GM12878 (cell line): ENCODE measurements around the gene FERMT3. TPM values are rescaled to one million over a fixed set of nuclear protein-coding genes. Genes with fewer than 3 reads are reported as not detected.

Source experiments
- ATAC-seq: fragments of 200-7000 bp; cut with Tn5 transposase; 3 replicates; pipeline ENCODE4 v1.9.1; 2020; ENCODE audit warnings: mild to moderate bottlenecking, moderate library complexity
- BruUV-seq: library from RNA; stranded (reverse); fragments of 400-500 nt; replicated peaks from 2 replicates; lab custom pipeline; 2021; lab: Mats Ljungman, UMichigan
- CTCF ChIA-PET: fragments of 300-600 bp; sonication (Branson Sonifier 250); formaldehyde crosslinking; extraction: SDS; loops from one replicate; lab custom pipeline; 2021; ENCODE audit warnings: inconsistent platforms; lab: Yijun Ruan, JAX
- POLR2A ChIA-PET: fragments of 350-600 bp; formaldehyde crosslinking; extraction: SDS; loops from one replicate; lab custom pipeline; 2021; ENCODE audit warnings: inconsistent platforms; lab: Charles Lee
- RAD21 ChIA-PET: fragments of 300-600 bp; sonication (Branson Sonifier 250); formaldehyde crosslinking; loops from one replicate; lab custom pipeline; 2023; ENCODE audit warnings: antibody characterized with exemption; ENCODE audit not compliant: unreplicated experiment; lab: Charles Lee
- SMC1A ChIA-PET: fragments of 300-600 bp; sonication (Branson Sonifier 250); formaldehyde crosslinking; loops from one replicate; lab custom pipeline; 2023; ENCODE audit not compliant: unreplicated experiment, uncharacterized antibody; lab: Charles Lee
- DNase-seq: peaks from one replicate; pipeline ENCODE4 v3.0.0-alpha.2; 2011; ENCODE audit warnings: low read depth, low spot score
- FAIRE-seq: peaks from 3 replicates; lab custom pipeline; 2011; peaks lifted over from hg19 to GRCh38; lab: Jason Lieb, UNC
- H2AFZ ChIP-seq: 2 replicates; pipeline ENCODE4 v1.6.0; 2011; ENCODE audit warnings: low read depth, low read length, control low read depth; ENCODE audit not compliant: control insufficient read depth
- H3K27ac ChIP-seq: 2 replicates; pipeline ENCODE4 v1.5.1; 2011; ENCODE audit warnings: control low read depth; ENCODE audit not compliant: control insufficient read depth, insufficient read depth
- H3K27me3 ChIP-seq, 2 experiments: replicated peaks in 1 of 2; 2 replicates each; pipeline versions ENCODE4 v1.6.0 to v1.6.1; 2011; ENCODE audit warnings: low read length in 1 of 2; ENCODE audit not compliant: control insufficient read depth in 2 of 2, insufficient read depth in 2 of 2
- H3K36me3 ChIP-seq, 2 experiments: 2 replicates each; pipeline ENCODE4 v1.5.1; 2011; ENCODE audit warnings: low read length in 1 of 2; ENCODE audit not compliant: control insufficient read depth in 2 of 2, insufficient read depth in 2 of 2
- H3K4me1 ChIP-seq: 2 replicates; pipeline ENCODE4 v1.6.1; 2011; ENCODE audit warnings: mild to moderate bottlenecking, low read length, moderate library complexity, mixed read lengths; ENCODE audit not compliant: control insufficient read depth, insufficient read depth
- H3K4me2 ChIP-seq: 2 replicates; pipeline ENCODE4 v1.6.0; 2011; ENCODE audit warnings: control low read depth; ENCODE audit not compliant: control insufficient read depth, insufficient read depth
- H3K4me3 ChIP-seq: fragments of 200-600 bp; sonication (generic); 2 replicates; pipeline ENCODE4 v1.5.1; 2016
- H3K79me2 ChIP-seq: 2 replicates; pipeline ENCODE4 v1.6.0; 2011; ENCODE audit warnings: low read length; ENCODE audit not compliant: control insufficient read depth, insufficient read depth
- H3K9ac ChIP-seq: 2 replicates; pipeline ENCODE4 v1.8.0; 2011; ENCODE audit warnings: low read length, control low read depth, mixed read lengths; ENCODE audit not compliant: control insufficient read depth, insufficient read depth
- H3K9me3 ChIP-seq: replicated peaks from 3 replicates; pipeline ENCODE4 v1.5.1; 2011; ENCODE audit warnings: mild to moderate bottlenecking, low read length; ENCODE audit not compliant: control insufficient read depth, insufficient read depth
- H4K20me1 ChIP-seq: 2 replicates; pipeline ENCODE4 v1.6.0; 2011; ENCODE audit not compliant: control insufficient read depth, insufficient read depth
- CBX3 ChIP-seq: fragments of 200-600 bp; sonication (generic); IDR thresholded peaks from 2 replicates; pipeline ENCODE4 v1.6.1; 2016; ENCODE audit warnings: low read depth, borderline replicate concordance
- CHD2 ChIP-seq: IDR thresholded peaks from 2 replicates; pipeline ENCODE4 v1.6.1; 2011; ENCODE audit warnings: low read depth, low read length, improper control_type of control experiment, borderline replicate concordance
- EZH2 ChIP-seq: IDR thresholded peaks from 2 replicates; pipeline ENCODE4 v1.6.1; 2012; ENCODE audit warnings: low read depth, mild to moderate bottlenecking, control low read depth, inconsistent platforms, low read length, borderline replicate concordance; ENCODE audit not compliant: control insufficient read depth
- FOXM1 ChIP-seq: IDR thresholded peaks from 2 replicates; pipeline ENCODE4 v1.6.1; 2012; ENCODE audit warnings: low read depth, mild to moderate bottlenecking, inconsistent platforms, low read length, moderate library complexity
- HDGF ChIP-seq: fragments of 450-650 bp; IDR thresholded peaks from 2 replicates; pipeline ENCODE4 v1.6.1; 2016; ENCODE audit warnings: antibody characterized with exemption
- IKZF1 ChIP-seq: fragments of 450-650 bp; conservative IDR thresholded peaks from 2 replicates; pipeline ENCODE4 v1.6.1; 2017; ENCODE audit warnings: antibody characterized with exemption, mild to moderate bottlenecking
- MTA2 ChIP-seq: fragments of 450-650 bp; IDR thresholded peaks from 2 replicates; pipeline ENCODE4 v1.6.1; 2016; ENCODE audit warnings: low read depth, mild to moderate bottlenecking, moderate library complexity
- MTA3 ChIP-seq: IDR thresholded peaks from 2 replicates; pipeline ENCODE4 v1.6.1; 2012; ENCODE audit warnings: low read length, inconsistent platforms, borderline replicate concordance
- NR2F1 ChIP-seq: fragments of 450-650 bp; conservative IDR thresholded peaks from 2 replicates; pipeline ENCODE4 v1.6.1; 2017; ENCODE audit warnings: mild to moderate bottlenecking
- RBBP5 ChIP-seq: fragments of 200-600 bp; sonication (generic); conservative IDR thresholded peaks from 2 replicates; pipeline ENCODE4 v1.6.1; 2016
- RFX5 ChIP-seq: IDR thresholded peaks from 2 replicates; pipeline ENCODE4 v1.6.1; 2011; ENCODE audit warnings: low read depth, low read length, improper control_type of control experiment
- SMARCA5 ChIP-seq: fragments of 450-650 bp; IDR thresholded peaks from 2 replicates; pipeline ENCODE4 v1.6.1; 2017; ENCODE audit warnings: mild to moderate bottlenecking
- SRF ChIP-seq, 2 experiments: IDR thresholded peaks; 2 replicates each; pipeline ENCODE4 v1.6.1; 2011; ENCODE audit warnings: low read depth in 2 of 2, low read length in 2 of 2, mild to moderate bottlenecking in 1 of 2, moderate library complexity in 1 of 2
- STAT1 ChIP-seq: fragments of 450-650 bp; conservative IDR thresholded peaks from 2 replicates; pipeline ENCODE4 v1.6.1; 2014; ENCODE audit warnings: antibody characterized with exemption, mild to moderate bottlenecking
- TARDBP ChIP-seq: IDR thresholded peaks from 2 replicates; pipeline ENCODE4 v1.6.1; 2016; ENCODE audit warnings: borderline replicate concordance
- WRNIP1 ChIP-seq: IDR thresholded peaks from 2 replicates; pipeline ENCODE4 v1.6.1; 2011; ENCODE audit warnings: low read depth, low read length, improper control_type of control experiment, borderline replicate concordance
- ZNF207 ChIP-seq: fragments of 450-650 bp; IDR thresholded peaks from 2 replicates; pipeline ENCODE4 v1.6.1; 2014; ENCODE audit warnings: antibody characterized with exemption, mild to moderate bottlenecking, borderline replicate concordance
- ZNF622 ChIP-seq: fragments of 450-650 bp; IDR thresholded peaks from 2 replicates; pipeline ENCODE4 v1.6.1; 2017; ENCODE audit warnings: mild to moderate bottlenecking, inconsistent platforms
- WGBS: methylation state at CpG from one replicate; pipeline ENCODE4 v1.1.6; 2016; ENCODE audit warnings: low lambda C conversion rate; ENCODE audit not compliant: insufficient replicate concordance, insufficient coverage; ENCODE audit errors: missing lambda C conversion rate; 5-methylcytosine and 5-hydroxymethylcytosine counted together
- in situ Hi-C: fragments of 300-500 bp; cut with MboI; formaldehyde crosslinking; loops from 9 replicates; pipeline ENCODE4 v1.14.3; 2018; ENCODE audit warnings: mixed read lengths
- intact Hi-C: fragments of 100-400 bp; cut with micrococcal nuclease; formaldehyde crosslinking; loops from one replicate; pipeline ENCODE4 v1.14.2; 2022; ENCODE audit not compliant: unreplicated experiment
- polyA plus RNA-seq, 11 experiments: library from polyadenylated mRNA; depleted of rRNA in 4 of 11; unstranded in 6 of 11; stranded (reverse) in 5 of 11; fragments of >200 nt; fragmentation: Nextera tagmentation in 4 of 11; fragmentation: Illumina TruSeq in 1 of 11; extraction: Ambion mirVana in 4 of 11; extraction: Trizol in 1 of 11; gene quantifications; 1 replicate in 1 of 11; 2 replicates in 10 of 11; pipeline versions ENCODE4 v1.2.1 to v1.2.3, GENCODE V29; 2011 to 2016; ENCODE audit warnings: inconsistent platforms in 2 of 11, missing spikeins in 2 of 11, low read depth in 1 of 11
- total RNA-seq, 4 experiments: library from RNA; depleted of rRNA in 3 of 4; stranded (reverse); fragments of >200 nt in 3 of 4; fragmentation: Illumina TruSeq in 1 of 4; extraction: Trizol in 1 of 4; gene quantifications; 2 replicates each; pipeline versions ENCODE4 v1.2.1 to v1.2.3, GENCODE V29; 2013 to 2021
- TF ChIP-seq, protein P1 (sequence below), 3 experiments: IDR thresholded peaks in 2 of 3; conservative IDR thresholded peaks in 1 of 3; 2 replicates each; pipeline ENCODE4 v1.5.1; 2011; ENCODE audit warnings: low read depth in 3 of 3, low read length in 3 of 3, mild to moderate bottlenecking in 3 of 3, control low read depth in 2 of 3, moderate library complexity in 2 of 3, inconsistent platforms in 1 of 3, mixed read lengths in 1 of 3; ENCODE audit not compliant: control insufficient read depth in 2 of 3, insufficient read depth in 1 of 3; ENCODE audit errors: extremely low read depth in 1 of 3
- TF ChIP-seq, protein P2 (sequence below): IDR thresholded peaks from 2 replicates; pipeline ENCODE4 v1.6.1; 2012; ENCODE audit warnings: low read depth, low read length, improper control_type of control experiment
- TF ChIP-seq, protein P3 (sequence below): IDR thresholded peaks from 2 replicates; pipeline ENCODE4 v1.6.1; 2011; ENCODE audit warnings: mild to moderate bottlenecking, low read depth, low read length, moderate library complexity; ENCODE audit not compliant: insufficient replicate concordance

Gene FERMT3
- total and polyA plus RNA-seq, 10 of the 15 experiments (the other 5 are each of a cell fraction or from before 2014, with no cell fraction given) = 2.0 to 211 (median 114) TPM

DNA sequence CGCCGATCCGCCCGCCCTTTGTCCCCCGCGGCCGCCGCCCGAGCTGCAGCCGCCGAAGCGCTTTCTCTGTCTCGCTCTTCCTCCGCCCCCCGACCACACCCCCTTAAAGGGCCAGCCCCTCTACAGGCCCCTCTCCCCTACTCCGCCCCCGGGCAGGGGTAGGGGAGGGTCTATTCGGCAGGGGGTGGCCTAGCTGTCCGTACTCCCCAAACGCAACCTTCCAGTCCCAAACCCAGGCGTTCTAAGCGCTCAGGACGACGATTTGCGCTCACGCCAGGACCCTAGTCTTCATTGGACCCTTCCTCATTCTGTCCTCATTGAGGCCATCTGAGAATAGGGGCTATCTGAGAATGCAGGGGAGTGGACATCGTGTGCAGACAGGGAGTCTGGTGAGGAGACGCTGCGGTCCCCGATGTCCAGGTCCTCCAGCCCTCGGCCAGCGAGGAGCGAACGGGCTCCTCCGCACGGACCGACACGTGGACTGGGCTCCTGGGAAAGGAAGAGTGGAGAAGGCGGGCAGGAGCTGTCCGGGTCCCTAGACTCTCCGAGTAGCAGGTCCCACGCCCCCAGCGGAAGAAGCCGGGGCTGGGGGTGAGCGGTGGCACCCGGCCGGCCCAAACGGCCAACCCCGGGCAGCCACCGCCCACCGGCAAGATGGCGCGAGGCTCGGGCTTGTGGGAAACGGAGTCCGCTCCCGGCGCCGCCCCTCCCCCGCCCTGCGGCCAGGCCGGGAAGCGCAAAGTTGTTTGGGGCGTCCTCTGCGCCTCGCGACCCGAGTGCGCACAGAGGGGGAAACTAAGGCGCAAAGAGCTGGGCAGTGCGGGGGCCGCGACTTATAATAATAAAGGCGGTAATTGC, 40.6 kb downstream of the FERMT3 start, which contains the start of gene PPP1R14B:
TSS of gene PPP1R14B (minus strand) at position 73 of the 858 bp plus-strand sequence. CDS start 270 bp downstream, outside the sequence.
- BruUV-seq = no TSS peak
- no peak for DNase-seq
- Histone ChIP-seq H3K9ac (peak within 1 kb of the TSS; percentile 92), H3K9me3 (no peaks in the 10 kb centered on the region), H3K4me3 (peak within 1 kb of the TSS; percentile 91), H3K27me3 (no peaks in the 10 kb centered on the region), H2AFZ (peak within 1 kb of the TSS; percentile 94), H3K4me2 (peak within 1 kb of the TSS; percentile 98), H4K20me1 (no peaks in the 10 kb centered on the region), H3K79me2 (peaks cover 33% of the 10 kb centered on the region), H3K4me1 (peaks cover 17% of the 10 kb centered on the region), H3K36me3 (peaks cover 0 to 10% of the 10 kb centered on the region in 2 experiments; a peak in 2 of 4 replicates), H3K27ac (peak within 1 kb of the TSS; percentile 90)
- in situ Hi-C loops = loop anchor here (25.0 kb wide), 1 partner anchor 1615 kb away; the partner anchor contains the start of genes CFL1, EFEMP2 and MUS81
- 2% methylated on average over 44 of the region's 74 CpGs for WGBS
- POLR2A ChIA-PET = interaction anchor here (0.6 to 7.4 kb wide), 6 partner anchors 13 to 57 kb away, joined by 4 to 82 read pairs (median 38); partner anchors contain the start of genes DNAJC4, FERMT3, NUDT22 and TRPT1
- ATAC-seq = peak; percentile 75
- intact Hi-C loops = no loop called here
- SMC1A ChIA-PET = interaction anchor here (1.0 to 2.0 kb wide), 4 partner anchors 23 to 43 kb away, joined by 3 to 7 read pairs (median 4); partner anchors contain the start of gene FERMT3
- no peak for FAIRE-seq
- CTCF ChIA-PET = interaction anchor here (0.8 to 6.2 kb wide), 5 partner anchors 24 to 57 kb away, joined by 3 to 66 read pairs (median 5); partner anchors contain the start of genes CATSPERZ and FERMT3
- RAD21 ChIA-PET = interaction anchor here (1.2 to 8.6 kb wide), 4 partner anchors 10 to 57 kb away, joined by 3 to 104 read pairs (median 10); partner anchors contain the start of gene FERMT3
- TF ChIP-seq ZNF622 = no peak
- no peak for TF ChIP-seq RFX5
- TF ChIP-seq STAT1 = 0 out of 2 replicates have a peak, but pooled peaks have one; percentile 48
- TF ChIP-seq CBX3 = no peak
- TF ChIP-seq, protein P1, sequence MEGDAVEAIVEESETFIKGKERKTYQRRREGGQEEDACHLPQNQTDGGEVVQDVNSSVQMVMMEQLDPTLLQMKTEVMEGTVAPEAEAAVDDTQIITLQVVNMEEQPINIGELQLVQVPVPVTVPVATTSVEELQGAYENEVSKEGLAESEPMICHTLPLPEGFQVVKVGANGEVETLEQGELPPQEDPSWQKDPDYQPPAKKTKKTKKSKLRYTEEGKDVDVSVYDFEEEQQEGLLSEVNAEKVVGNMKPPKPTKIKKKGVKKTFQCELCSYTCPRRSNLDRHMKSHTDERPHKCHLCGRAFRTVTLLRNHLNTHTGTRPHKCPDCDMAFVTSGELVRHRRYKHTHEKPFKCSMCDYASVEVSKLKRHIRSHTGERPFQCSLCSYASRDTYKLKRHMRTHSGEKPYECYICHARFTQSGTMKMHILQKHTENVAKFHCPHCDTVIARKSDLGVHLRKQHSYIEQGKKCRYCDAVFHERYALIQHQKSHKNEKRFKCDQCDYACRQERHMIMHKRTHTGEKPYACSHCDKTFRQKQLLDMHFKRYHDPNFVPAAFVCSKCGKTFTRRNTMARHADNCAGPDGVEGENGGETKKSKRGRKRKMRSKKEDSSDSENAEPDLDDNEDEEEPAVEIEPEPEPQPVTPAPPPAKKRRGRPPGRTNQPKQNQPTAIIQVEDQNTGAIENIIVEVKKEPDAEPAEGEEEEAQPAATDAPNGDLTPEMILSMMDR (IDR thresholded peaks at IDR 0.05 in 2 of 3, conservative IDR thresholded peaks at IDR 0.05 in 1 of 3; ENCODE audit: control insufficient read depth in 2 of 3, extremely low read depth in 1 of 3, insufficient read depth in 1 of 3, low read depth in 3 of 3, low read length in 3 of 3) = 0 out of 6 replicates have a peak, but pooled peaks of 1 of the 3 experiments have one; percentile 6
- 0 out of 2 replicates have a peak, but pooled peaks have one; percentile 48 for TF ChIP-seq ZNF207
- TF ChIP-seq, protein P2, sequence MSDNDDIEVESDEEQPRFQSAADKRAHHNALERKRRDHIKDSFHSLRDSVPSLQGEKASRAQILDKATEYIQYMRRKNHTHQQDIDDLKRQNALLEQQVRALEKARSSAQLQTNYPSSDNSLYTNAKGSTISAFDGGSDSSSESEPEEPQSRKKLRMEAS = no peak
- TF ChIP-seq EZH2 = no peak
- peak; percentile 66; the same call in 1 of the 2 replicates for TF ChIP-seq HDGF
- no peak for TF ChIP-seq SMARCA5
- no peak for TF ChIP-seq MTA2
- no peak for TF ChIP-seq FOXM1
- TF ChIP-seq CHD2 = peak; percentile 90
- TF ChIP-seq, protein P3, sequence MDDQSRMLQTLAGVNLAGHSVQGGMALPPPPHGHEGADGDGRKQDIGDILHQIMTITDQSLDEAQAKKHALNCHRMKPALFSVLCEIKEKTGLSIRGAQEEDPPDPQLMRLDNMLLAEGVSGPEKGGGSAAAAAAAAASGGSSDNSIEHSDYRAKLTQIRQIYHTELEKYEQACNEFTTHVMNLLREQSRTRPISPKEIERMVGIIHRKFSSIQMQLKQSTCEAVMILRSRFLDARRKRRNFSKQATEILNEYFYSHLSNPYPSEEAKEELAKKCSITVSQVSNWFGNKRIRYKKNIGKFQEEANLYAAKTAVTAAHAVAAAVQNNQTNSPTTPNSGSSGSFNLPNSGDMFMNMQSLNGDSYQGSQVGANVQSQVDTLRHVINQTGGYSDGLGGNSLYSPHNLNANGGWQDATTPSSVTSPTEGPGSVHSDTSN = no peak
- TF ChIP-seq WRNIP1 = no peak
- TF ChIP-seq RBBP5 = no peak
- TF ChIP-seq SRF (IDR thresholded peaks at IDR 0.05; ENCODE audit: low read depth in 2 of 2, low read length in 2 of 2) = no peak
- peak; percentile 89 for TF ChIP-seq IKZF1
- TF ChIP-seq NR2F1 = peak; percentile 51
- peak; percentile 91 for TF ChIP-seq TARDBP
- no peak for TF ChIP-seq MTA3
